Colon (tissue), 2 donors: Measurements from ENCODE around the gene KCNQ4.

Experiments
- FAIRE-seq: peaks from 2 replicates; lab custom pipeline; 2012; peaks lifted over from hg19 to GRCh38; lab: Jason Lieb, UNC
- donor health status: control.
- donor health status: control.

Gene KCNQ4

DNA sequence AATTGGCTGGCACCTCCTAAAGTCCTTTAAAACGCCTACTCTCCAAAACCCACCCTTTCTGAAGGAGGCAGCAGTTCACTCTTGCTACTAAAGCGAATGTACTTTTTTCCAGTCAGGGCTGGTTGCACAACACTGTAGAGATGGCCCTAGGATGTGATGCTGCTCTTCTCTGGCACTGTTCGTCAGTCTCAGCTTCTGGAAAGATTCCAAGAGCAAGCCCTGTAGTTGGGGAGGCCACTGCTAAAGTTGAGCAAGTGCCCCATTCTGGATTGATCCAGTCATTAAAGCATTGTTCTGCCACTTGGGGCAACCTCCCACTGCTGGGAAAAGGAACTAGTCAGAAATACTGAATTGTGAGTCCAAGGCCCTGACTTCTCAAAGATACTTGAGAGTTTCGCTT is 28.5 kb upstream of the KCNQ4 start:
- FAIRE-seq = no peak

DNA sequence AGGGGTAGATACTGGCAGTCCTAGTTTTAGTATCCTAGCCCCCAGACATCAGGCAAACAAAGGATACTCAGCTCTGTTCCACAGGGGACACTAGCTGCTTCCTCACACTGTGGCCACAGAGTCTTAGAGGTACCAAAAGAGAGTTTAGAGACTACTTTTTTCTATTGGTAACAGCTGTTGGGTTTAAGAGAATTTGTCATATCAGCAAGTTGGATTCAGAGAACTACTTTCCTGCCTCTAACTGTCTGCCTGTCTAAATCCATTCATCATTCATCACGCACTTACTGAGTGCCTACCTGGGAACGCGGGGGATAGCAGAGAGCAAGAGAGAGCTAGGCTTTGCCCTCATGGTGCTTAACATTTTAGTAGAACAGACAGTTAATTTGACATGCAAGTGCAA is 27.1 kb upstream of the KCNQ4 start:
- FAIRE-seq = no peak

DNA sequence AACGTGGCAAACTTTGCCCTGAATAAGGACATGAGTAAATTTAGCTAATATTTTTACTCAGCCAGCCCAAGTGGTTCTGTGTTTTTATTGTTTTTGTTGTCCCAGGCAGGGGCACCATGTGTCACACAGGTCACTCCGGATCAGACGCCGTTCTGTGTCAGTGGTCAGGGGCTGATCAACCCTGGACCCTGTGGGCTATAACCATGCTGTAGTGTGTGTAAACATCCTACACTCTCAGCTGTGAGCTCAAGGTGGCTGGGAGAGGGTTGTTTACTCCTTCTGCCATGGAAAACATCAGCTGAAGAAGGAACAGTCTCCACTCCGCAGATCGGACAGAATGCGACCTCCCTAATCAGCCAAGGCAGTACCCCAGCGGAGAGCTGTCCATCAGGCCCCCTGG is 26.5 kb upstream of the KCNQ4 start:
- no peak for FAIRE-seq

DNA sequence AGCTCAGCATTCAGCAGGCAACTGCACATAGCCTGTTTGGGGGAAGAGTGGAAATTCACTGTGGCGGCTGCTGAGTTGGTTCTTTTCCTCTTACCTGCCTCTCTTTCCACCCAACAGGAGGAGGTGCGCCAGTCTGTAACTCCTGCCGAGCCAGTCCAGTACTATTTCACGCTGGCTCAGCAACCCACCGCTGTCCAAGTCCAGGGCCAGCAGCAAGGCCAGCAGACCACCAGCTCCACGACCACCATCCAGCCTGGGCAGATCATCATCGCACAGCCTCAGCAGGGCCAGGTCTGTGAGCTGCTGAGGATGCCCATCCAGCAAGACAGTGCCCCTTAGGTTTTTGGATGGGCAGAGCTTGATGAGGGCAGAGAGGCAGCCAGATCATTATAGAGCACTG is 25.6 kb upstream of the KCNQ4 start:
- no peak for FAIRE-seq

DNA sequence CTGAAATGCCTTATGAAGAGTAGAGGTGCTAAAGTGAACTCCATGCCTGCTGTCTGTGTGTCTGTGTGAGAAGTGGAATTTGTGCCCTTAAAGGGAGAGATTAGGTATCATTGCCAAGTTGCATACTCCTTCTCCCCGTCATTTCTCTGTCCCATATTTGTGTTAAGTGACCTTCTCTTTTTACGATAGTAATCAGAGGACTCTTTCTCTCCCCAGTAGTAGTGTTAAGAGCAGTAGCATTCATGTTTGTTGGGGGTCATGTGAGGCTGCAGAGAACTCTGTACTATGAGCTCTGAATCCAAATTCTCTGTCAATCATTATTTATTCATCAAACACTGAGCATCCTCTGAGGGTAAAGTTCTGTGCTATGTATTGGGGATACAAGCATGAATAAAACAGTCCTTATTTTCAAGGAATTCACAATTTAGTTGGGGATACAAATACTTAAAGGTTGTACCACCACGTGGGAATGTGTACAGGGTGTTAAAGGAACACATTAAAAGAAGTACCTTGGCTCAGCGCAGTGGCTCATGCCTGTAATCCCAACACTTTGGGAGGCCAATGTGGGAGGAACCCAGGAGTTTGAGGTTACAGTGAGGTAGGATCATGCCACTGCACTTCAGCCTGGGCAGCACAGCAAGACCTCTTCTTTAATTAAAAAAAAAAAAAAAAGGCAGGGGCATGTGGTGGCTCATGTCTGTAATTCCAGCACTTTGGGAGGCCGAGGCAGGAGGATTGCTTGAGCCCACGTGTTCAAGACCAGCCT is 24.8 kb upstream of the KCNQ4 start:
- no peak for FAIRE-seq

DNA sequence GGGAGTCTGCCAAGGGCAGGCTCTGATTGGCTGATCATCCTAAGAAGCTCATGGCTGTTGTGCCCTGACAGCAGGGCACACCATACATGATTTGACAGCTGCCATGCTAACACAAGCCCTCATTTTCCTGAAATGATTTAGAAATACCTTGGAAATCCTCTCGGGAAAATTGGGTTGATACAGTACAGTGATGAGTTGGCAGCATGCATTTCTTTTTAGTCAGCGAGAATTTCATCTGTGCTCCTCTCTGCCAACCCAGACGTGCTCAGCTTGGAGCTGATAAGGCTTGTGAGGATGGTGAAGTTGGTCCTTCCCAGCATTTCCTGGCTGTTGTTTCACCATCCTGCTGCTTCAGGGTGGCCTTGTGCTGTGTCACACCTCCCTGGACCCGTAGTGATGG is 22.6 kb upstream of the KCNQ4 start:
- FAIRE-seq = no peak

DNA sequence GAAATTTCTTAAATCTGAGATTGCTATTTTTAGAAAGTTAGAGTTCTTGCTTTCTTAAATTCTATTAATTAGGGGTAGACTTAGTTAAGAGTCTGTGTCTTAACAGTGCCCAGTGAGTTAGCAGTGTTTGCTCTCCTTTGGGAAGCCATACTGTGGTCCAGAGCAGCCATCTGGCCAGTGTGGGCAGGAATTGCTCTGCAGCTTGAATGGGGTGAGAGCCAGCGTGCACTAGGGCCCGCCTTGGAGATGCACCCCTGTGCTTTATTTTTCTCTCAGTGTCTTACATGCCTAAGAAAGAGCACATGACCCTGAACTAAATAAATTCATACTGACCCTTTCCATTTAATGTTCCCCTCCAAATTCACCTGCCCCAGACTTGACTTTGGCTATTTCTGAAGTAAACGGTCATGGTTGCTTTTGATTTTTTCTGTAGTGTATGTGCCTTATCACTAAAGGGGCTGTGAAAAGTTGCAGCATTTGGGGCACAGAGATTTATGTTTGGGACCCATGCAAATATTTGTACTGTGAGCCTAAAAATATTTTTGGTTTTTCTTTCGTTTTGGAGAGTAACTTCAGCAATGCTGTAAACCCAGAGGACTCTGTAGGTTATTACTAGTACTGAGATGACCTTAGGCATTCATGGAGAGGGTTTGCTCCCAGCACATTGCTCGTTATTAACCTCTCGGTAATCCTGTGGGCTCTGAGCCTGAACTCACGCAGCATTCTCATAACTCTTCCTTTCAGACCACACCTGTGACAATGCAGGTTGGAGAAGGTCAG is 21.3 kb upstream of the KCNQ4 start:
- FAIRE-seq = no peak

DNA sequence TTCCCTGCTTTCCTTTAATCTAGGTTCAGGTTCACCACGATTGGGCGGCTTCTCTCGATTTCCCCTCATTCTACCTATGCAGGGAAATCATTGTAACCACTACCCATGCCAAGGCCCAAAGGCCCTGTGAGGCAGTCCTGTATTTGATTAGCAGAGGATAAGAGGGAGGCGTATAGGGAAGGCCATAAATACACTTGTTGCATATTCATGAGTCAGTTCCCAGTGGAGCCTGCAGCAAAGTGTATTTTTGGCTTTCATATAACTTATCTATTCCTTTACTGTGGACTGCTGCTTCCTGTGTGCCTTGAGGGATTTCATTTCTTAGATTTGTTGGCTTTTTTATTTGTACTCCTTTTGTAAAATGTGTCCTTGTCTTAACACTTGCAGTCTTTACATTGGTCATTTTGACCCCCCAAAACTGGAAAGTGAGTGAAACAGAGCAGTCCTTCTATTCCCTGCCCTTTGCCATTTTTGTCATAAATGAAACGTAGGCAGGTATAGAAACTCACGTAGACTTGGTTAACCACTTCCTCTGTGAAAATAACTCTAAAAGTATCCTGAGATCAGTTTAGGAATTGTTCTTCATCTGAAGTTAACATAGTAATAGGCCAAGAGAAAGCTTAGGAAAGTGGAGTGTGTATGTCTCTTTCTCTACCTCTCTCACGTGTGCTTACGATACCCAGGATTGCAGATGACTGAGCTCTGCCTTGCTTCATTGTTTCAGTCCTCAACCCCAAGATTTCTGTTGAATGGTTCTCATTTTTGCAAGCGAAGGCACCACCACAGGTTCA is 19.6 kb upstream of the KCNQ4 start:
- no peak for FAIRE-seq

DNA sequence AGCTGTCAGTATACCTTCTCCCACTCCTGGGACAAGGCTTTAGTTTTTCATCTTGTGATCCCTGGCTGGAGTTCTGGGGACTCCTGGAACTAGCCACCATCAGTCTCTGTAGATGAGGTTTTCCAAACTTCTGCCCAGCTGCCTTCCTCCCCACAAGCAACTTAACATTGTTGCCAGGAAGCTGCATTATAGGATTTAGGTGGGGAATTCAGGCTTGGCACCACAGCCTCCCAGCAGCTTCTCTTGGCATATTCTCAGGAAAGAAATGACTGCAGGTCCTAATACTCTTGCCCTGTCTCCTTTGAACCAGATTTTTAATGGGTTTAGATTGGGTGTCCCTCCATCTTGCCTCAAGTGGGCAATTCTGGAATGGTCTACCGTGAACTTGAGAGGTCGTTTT is 18.6 kb upstream of the KCNQ4 start:
- no peak for FAIRE-seq

DNA sequence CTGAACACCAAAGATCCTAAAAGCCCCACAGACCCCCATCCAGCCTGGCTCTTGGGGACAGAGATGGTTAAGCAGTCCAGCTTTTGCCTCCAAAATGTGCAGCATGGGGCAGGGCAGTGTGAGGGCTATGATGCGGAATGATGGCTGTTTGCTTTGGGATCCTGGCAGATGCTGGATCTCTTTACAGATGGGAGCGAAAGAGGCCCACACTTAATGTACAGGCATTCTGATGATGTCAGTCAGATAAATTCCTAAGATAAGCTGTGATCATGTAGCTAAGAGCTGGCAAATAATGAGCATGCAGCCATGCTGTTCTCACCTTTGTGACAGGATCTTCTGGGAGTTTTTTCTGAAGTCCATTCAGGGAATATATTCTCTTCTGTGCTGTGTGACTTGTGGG is 17.6 kb upstream of the KCNQ4 start:
- no peak for FAIRE-seq

DNA sequence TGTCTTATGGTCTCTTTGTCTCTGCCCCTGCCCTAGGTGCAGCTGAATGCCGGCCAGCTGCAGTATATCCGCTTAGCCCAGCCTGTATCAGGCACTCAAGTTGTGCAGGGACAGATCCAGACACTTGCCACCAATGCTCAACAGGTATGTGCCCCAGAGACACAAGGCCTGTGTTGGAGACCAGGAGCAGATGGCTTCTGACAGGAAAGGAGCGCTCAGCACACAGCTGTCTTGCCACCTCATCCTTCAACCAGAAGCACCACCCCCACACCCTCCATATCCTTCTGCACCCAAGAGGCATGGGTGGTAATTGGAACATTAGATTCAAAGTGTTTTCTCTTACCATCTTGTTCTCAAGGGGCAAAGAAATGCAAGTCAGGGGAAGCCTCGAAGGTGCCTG is 17.0 kb upstream of the KCNQ4 start:
- no peak for FAIRE-seq

DNA sequence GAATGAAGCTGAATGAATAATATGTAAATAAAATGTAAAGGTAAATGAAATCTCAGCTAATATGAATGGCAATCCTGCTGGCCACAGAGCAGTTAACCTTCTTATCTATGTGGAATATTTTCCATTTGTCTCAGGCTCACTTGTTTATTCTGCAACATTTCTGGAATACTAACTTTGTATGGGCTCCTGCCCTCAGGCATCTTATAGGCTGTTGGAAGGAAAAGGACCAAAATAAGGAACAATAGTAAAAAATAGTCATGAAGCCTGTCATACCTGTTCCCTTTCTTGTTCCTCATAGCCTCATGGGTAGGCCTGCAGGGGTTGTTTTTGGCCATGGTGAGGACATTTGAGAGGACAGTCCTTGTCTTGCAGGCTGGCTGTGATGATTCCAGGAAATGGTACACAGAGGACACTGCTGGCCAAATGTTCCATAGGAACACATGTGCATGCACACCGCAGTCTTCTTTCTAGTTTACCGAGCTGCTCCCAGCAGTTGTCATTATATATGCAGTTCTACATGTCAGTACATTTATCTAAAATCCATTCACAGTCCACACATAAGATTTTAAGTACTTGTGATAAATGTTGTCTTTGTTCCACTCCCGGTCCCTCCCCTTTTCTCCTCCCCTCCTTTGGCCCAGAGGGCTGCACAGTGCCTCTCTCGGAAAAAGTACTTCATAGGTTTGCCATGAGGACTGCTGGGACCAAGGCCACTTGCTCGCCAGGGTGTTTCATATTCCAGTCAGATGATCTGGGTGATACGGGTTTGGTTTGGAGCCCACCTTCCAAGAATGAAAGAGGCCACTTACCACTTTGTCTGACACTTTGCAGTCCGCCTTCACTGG is 15.2 kb upstream of the KCNQ4 start:
- FAIRE-seq = no peak

DNA sequence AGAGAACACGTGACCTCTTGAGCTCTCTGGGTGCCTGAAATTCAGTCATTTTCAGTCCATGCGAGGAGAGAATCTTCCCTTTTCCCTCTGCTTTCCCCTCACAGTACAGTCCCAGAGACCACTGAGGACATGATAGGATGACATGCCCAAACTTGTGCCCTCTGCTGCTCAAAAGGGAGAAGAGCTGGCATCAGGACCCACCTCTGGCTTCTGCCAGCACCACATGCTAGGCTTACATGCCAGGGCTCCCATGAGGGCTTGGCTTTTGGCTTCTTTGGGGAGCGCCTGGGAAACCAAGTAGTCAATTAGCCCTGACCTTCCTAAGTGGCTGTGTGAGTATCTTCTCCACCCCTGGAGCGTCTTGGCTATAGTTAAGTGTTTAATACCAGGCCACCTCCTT is 13.8 kb upstream of the KCNQ4 start:
- FAIRE-seq = no peak

DNA sequence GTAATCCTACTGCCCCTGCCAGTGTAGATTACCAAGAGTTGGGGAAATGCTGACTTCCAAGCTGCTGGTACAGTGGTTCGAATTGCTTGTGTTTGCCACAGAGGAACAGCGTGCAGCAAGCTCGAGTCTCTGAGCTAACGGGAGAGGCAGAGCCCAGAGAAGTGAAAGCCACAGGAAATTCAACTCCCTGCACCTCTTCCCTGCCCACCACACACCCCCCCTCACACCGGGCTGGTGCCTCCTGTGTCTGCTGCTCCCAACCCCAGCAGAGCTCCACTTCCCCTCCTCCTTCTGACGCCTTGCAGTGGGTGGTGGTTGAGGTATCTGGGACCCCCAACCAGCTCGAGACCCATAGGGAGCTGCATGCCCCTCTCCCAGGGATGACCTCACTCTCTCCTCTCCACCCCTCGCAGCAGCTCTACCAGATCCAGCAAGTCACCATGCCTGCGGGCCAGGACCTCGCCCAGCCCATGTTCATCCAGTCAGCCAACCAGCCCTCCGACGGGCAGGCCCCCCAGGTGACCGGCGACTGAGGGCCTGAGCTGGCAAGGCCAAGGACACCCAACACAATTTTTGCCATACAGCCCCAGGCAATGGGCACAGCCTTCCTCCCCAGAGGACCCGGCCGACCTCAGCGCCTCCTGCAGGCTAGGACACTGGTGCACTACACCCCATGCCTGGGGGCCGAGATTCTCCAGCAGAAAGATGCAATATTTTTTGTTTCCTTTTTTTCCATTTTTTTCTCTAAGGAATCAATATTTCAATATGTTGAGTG is 13.1 kb upstream of the KCNQ4 start:
- no peak for FAIRE-seq

DNA sequence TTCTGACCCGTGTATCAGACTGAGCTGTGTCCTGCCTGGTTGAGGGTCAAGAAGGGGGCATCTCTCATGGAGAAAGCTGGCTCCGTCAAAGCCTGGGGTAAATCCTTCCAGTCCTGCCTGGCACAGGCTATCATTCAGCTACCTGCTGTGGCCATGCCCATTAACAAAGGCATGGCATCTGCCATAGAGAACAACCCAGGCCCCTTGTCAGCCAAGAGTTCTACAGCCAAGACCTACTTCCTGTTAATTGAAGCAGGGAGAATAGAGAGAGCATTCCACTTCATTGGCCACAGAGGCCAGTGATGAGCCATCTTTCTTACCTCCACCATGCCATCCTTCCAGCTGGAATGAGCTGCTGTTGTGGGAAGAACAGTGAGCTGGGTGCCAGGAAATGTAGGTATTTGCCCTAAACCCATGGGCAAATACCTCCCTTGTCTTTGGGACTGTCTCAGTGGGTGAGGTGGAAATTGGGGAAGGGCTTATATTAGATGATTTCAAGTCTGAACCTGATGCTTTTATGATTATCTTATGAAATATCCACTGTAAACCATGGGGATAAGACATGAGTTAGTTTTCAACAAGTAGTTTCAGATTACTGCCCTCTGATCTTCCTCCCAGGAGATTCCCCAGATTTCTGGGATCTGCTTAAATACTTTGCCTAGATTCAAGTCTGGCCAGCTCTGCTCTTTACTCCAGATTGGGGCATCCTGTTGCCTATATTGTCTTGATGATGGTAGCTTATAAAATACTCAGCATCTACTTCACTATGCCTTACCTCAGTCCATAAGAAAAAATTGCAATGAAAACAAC is 11.2 kb upstream of the KCNQ4 start:
- FAIRE-seq = no peak

DNA sequence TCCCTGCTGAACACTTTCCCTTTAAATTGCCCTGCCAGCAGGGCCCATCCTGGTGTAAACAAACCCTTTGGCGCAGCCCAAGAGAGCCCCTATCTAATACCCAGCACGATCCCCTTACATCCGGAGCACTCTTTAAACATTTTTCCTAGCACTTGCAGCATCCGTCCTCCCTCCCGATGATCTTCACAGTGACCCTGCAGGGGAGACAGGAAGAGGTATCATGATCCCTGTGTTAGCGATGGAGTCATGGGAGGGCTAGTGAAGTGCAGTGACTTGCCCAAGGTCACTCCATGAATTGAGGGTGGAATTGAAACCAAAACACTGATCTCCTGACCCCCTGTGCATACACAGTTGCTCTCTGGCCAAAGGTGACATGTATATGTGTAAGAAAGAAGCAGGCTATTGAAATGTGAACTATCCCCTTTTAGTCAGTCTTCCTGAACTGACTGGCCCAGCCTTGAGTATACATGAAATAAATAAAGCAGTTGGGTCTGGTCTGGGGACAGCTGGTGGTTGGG is 9.8 kb upstream of the KCNQ4 start:
- FAIRE-seq = no peak

DNA sequence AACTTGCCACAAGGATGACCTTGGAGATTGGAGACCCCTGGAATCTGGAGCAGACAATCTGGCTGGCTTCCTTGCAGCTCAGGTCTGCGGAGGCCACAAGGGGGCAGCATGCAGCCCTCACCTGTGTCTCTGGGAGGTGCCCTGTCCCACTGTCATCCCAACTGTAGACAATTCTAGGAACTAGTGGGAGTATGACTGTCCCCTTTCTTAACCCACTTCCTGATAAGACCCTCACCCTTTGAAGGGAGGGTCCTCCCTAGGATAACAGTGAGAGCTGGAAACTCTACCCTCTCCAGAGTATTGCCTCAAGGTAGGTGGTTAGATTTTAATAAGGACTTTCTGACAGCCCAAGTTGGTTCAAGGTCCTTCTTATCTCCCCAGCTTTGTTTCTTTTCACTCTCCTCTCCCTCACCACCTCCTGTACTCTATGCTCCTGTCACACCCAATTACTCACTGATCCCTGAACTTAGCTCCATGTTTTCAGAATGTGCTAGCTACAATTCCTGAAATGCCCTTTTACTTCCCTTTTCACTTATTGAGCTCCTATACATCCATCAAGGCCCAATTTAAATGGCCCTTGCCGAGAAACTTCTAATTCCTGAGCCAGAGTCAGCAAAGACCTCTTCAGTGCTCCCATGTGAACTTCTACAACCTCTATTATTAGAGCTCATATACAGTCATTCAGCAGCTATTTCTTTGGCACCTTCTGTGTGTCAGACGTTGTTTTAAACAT is 9.2 kb upstream of the KCNQ4 start:
- FAIRE-seq = no peak

DNA sequence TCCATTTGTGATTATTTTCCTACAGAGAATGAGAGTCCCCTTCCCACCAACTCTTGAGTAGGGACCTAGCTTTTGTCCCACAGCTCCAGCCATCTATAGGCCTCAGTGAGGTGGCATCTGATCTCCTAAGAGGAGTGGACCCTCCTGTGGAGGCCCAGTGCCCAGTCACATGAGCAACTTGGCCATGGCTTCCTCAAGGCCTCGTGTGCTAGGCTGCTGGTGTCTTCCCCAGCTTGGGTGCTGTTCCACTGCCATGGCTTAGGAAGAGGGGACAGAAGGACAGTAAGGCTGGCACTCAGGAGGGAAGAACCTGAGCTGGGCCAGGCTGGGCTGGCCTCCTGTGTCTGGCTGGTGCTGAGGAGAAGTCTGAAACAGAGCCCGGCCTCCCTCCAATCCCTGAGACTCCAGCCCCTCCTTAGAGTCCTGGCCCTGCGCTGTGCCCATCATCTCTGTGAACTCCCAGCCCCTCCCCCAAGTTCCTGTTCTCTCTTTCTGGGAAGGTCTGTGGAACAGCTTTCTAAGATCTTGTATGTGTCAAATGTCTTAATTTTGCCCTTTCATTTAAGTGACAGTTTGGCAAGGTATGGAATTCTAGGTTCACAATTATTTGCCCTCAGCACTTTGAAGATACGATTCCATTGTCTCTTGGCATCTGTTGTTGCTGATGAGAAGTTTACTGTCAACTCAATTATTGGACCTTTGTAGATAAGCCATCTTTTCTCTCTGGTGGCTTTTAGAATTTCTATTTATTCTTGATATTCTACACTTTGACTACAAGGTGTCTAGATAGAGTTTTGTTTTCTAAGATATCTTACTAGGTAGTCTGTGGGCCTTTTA is 7.1 kb upstream of the KCNQ4 start:
- no peak for FAIRE-seq
